Kidney epithelial cell (primary cell): ENCODE data around the gene NR3C2. TPM values are rescaled to one million over a fixed set of nuclear protein-coding genes. Genes with fewer than 3 reads are reported as not detected.

Experiments
- DNase-seq: peaks from one replicate; pipeline ENCODE4 v3.0.0-alpha.2; 2010; ENCODE audit warnings: low read depth
- H3K27me3 ChIP-seq: 2 replicates; pipeline ENCODE4 v1.6.0; 2011; ENCODE audit warnings: low read length; ENCODE audit not compliant: control insufficient read depth, insufficient read depth
- H3K36me3 ChIP-seq: 2 replicates; pipeline ENCODE4 v1.5.1; 2011; ENCODE audit warnings: low read length; ENCODE audit not compliant: control insufficient read depth, insufficient read depth
- H3K4me3 ChIP-seq: 2 replicates; pipeline ENCODE4 v1.5.1; 2011; ENCODE audit warnings: low read depth, mild to moderate bottlenecking, control low read depth, low read length
- CTCF ChIP-seq: IDR thresholded peaks from 2 replicates; pipeline ENCODE4 v1.5.1; 2011; ENCODE audit warnings: mild to moderate bottlenecking, moderate library complexity, low read length, control low read depth, inconsistent platforms; ENCODE audit not compliant: insufficient read depth, poor library complexity, severe bottlenecking
- total RNA-seq: library from RNA; depleted of rRNA; stranded (reverse); fragments of >200 nt; gene quantifications from 2 replicates; pipeline ENCODE4 v1.2.3, GENCODE V29; 2015

NR3C2 gene
- total RNA-seq, 1 donor from 2014 or later, result 6.5 TPM

GRCh38 chr4:148079961-148080360 is 362.3 kb downstream of the NR3C2 start:
- no peak for TF ChIP-seq CTCF
- Histone ChIP-seq H3K36me3 (no peaks in the 10 kb centered on the region), H3K27me3 (no peaks in the 10 kb centered on the region), H3K4me3 (no peak overlapping the region)
- no peak for DNase-seq

- no peak for DNase-seq
- H3K4me3 ChIP-seq, result no peak overlapping the region
- TF ChIP-seq CTCF, result no peak
- no peaks in the 10 kb centered on the region for H3K27me3 ChIP-seq
- no peaks in the 10 kb centered on the region for H3K36me3 ChIP-seq
Observed at GRCh38 chr4:148078061-148078460, 364.2 kb downstream of the NR3C2 start.

- Histone ChIP-seq H3K36me3 (no peaks in the 10 kb centered on the region), H3K4me3 (no peak overlapping the region), H3K27me3 (no peaks in the 10 kb centered on the region)
- TF ChIP-seq CTCF, result no peak
- no peak for DNase-seq
Observed at GRCh38 chr4:148077581-148077980, 364.6 kb downstream of the NR3C2 start.

- Histone ChIP-seq H3K27me3 (no peaks in the 10 kb centered on the region), H3K36me3 (no peaks in the 10 kb centered on the region), H3K4me3 (no peak overlapping the region)
- no peak for DNase-seq
- no peak for TF ChIP-seq CTCF
Observed at GRCh38 chr4:148076964-148077363, 365.2 kb downstream of the NR3C2 start.

- no peak for DNase-seq
- Histone ChIP-seq H3K36me3 (no peaks in the 10 kb centered on the region), H3K27me3 (no peaks in the 10 kb centered on the region), H3K4me3 (no peak overlapping the region)
- no peak for TF ChIP-seq CTCF
Observed at GRCh38 chr4:148075438-148075837, 366.8 kb downstream of the NR3C2 start.

GRCh38 chr4:148074462-148074861 is 367.8 kb downstream of the NR3C2 start:
- Histone ChIP-seq H3K4me3 (no peak overlapping the region), H3K27me3 (no peaks in the 10 kb centered on the region), H3K36me3 (no peaks in the 10 kb centered on the region)
- no peak for DNase-seq
- TF ChIP-seq CTCF, result no peak
